ENCODE measurements around the gene GNAZ.

The GNAZ gene

DNA sequence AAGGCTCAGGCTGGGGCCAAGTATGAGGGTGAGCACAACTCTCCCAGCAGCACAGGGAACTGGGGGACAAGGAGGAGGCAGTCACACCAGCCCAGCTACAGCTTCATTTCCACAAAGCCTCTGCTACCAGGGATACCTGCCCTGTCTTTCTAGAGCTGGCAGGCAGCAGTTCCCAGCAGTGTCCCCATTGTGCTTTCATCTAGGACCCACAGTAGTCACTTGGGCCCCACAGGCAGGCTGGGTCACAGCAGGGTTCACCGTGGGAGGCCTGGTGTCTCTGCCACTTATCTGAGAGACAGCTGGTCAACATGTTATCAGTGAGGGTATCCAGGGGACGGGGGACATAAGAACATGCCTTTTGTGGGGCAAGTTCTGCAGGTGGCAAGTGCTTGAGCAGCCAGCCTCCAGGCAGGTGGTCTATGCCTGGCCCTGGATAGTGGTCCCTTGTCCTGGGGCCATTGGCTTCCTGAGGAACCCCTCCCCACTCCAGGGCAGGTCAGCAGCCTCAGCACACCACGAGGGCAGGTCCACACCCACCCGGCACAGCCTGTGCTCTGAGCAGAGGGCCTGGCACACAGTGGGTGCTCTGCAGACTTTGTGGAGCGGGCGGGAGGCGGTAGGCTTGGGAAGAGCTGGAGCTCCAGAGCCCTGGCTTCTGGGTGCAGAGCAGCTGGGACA, 29.9 kb downstream of the GNAZ start:
- TF ChIP-seq, protein P1, sequence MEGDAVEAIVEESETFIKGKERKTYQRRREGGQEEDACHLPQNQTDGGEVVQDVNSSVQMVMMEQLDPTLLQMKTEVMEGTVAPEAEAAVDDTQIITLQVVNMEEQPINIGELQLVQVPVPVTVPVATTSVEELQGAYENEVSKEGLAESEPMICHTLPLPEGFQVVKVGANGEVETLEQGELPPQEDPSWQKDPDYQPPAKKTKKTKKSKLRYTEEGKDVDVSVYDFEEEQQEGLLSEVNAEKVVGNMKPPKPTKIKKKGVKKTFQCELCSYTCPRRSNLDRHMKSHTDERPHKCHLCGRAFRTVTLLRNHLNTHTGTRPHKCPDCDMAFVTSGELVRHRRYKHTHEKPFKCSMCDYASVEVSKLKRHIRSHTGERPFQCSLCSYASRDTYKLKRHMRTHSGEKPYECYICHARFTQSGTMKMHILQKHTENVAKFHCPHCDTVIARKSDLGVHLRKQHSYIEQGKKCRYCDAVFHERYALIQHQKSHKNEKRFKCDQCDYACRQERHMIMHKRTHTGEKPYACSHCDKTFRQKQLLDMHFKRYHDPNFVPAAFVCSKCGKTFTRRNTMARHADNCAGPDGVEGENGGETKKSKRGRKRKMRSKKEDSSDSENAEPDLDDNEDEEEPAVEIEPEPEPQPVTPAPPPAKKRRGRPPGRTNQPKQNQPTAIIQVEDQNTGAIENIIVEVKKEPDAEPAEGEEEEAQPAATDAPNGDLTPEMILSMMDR (IDR thresholded peaks at IDR 0.05; ENCODE audit: insufficient read depth, low read depth, low read length, missing control alignments) = no peak
- DNase-seq (ENCODE audit: low read depth) = no peak
- H3K4me3 ChIP-seq (ENCODE audit: low read depth, low read length) = no peak overlapping the region

DNA sequence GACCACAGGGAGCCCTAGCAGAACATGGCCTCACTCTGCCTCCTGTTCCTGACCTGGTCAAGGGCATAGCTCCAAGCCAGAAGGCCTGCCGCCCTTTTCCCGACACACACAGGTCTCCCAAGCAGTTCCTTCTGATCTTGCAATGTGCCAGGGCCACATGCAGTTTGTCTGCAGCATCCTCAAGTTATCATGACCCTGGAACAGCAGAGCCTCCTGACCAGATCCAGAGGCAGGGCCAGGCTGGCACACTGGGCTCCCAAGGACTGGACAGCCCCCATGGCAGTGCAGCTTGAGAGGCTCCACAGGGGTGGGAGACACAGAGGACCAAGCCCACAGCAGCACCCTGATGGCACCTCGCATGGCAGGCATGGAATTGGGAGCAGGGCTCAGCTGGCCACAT, 31.2 kb downstream of the GNAZ start:
- H3K4me3 ChIP-seq (ENCODE audit: low read depth, low read length) = no peak overlapping the region
- no peak for DNase-seq (ENCODE audit: low read depth)
- TF ChIP-seq, protein P1 (IDR thresholded peaks at IDR 0.05; ENCODE audit: insufficient read depth, low read depth, low read length, missing control alignments) = no peak

DNA sequence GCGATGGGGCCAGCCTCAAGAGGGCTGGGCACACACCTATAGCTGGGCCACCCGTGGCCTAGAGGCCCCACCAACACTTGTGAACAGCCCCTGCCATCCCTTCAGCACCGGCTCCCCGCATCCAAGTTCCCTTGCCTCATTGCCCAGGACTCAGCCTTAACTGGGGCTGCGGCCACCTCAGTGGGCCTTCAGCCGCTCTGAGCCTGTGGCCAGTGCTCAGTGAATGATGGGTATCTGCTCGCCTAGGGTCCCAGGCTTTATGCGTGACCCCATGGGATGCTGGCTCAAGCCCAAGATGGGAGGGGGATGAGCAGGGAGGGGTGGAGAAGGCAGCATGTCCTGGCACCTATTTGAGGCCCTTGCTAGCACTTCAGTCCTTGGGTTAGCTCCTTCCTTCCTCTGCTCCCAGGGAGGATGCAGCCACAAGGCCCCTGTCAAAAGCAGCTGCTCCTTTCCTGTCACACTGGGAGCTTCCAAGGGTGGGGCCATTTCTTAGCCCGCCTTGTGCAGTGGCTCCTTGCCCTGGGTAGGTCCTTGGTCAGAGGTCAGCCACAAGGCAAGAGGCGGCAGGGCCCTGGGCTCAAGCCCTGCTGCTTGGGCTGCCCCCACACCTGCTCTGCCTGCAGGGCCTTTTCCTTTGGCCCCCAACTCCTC, 31.8 kb downstream of the GNAZ start:
- no peak overlapping the region for H3K4me3 ChIP-seq (ENCODE audit: low read depth, low read length)
- TF ChIP-seq, protein P1 (IDR thresholded peaks at IDR 0.05; ENCODE audit: insufficient read depth, low read depth, low read length, missing control alignments) = no peak
- DNase-seq (ENCODE audit: low read depth) = no peak

DNA sequence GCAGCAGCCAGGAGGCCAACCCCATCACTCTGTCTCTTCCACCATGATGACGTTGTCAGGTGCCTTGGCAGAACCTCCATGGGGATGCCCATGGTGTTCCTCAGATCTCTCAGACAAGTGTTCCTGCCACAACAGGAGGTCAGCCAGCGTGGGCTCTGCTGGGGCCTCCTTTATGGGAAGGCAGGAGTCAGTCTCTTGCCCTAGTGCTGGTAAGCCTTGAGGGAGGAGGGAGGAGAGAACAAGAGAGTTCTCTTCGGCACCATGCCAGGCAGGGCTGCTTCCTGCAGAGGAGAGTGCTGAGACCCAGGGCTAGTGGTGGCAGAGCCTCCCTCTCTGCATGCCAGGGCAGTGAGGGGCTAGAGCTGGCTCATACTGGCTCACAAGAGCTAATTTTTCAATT, 32.5 kb downstream of the GNAZ start:
- DNase-seq (ENCODE audit: low read depth) = no peak
- no peak overlapping the region for H3K4me3 ChIP-seq (ENCODE audit: low read depth, low read length)
- TF ChIP-seq, protein P1 (IDR thresholded peaks at IDR 0.05; ENCODE audit: insufficient read depth, low read depth, low read length, missing control alignments) = no peak

DNA sequence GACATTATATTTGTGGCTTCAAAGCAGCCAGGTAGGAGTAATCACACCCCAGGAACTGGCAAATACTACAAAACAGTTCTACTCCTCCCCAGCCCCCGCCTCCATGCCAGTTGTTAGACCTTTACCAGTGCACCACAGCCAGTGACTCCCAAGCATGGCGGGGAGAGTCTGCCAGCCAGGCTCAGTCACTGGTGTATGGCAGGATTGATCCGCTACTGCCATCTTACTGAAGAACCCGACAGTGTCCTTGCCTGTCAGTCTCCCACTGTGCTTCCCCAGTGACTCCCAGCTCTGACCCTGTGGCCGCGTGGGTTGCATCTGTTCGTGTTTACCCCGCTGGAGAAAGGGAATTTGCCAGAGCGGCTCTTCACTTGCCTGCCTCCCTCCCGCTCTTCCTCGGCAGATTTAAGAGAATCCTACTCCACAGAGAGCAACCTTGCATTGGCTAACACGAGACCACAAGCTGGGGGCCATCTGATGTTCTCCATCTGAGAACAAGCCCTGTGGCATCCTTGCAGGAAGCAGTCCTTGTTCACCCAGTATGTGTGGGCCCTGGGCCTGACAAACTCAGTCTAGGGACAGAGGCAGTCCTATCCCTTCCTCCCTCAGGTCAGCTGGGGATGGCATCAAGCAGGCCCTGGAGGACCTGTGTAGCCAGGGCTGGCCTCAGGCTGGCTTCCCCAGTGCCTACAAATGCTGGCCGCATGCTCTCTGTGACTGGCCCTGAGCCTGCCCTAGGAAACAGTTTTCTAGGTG, 33.1 kb downstream of the GNAZ start:
- no peak for DNase-seq (ENCODE audit: low read depth)
- no peak overlapping the region for H3K4me3 ChIP-seq (ENCODE audit: low read depth, low read length)
- TF ChIP-seq, protein P1 (IDR thresholded peaks at IDR 0.05; ENCODE audit: insufficient read depth, low read depth, low read length, missing control alignments) = no peak

DNA sequence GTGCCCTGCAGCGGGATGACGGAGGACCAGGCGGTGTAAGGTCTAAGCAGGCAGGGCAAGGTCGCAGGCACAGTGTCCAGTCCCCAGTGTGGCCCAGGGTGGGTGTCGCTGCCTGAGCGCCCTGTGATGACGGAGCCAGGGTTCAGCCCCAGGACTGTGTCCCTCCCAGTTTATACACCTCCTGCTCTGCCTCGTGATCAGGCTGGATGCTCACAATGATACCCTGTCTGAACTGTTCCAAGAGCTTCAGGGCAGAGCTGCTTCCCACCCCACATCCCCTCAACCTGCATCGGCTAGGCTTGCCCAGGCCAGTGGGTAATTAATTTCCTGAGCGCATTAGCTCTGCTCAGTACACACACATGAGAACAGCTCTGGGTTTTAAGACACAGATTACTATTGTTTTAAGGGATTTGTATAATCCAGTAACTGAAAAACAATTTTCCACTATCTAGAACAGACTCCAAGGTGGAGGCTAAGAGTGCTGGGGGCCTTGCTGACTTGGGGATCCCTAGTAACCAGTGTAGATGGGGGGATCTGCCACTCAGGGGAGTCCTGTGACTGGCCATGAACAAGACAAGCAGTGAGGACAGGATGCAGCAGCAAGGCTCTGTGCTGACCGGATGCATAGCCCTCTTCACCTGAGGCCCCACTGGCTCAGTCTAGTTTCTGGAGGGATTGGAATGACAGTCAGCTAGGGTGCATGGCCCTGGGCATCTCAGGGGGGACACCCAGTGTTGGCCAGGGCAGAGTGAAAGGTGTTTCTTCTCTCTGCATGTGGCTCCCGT, 34.1 kb downstream of the GNAZ start:
- DNase-seq (ENCODE audit: low read depth) = no peak
- H3K4me3 ChIP-seq (ENCODE audit: low read depth, low read length) = no peak overlapping the region
- TF ChIP-seq, protein P1 (IDR thresholded peaks at IDR 0.05; ENCODE audit: insufficient read depth, low read depth, low read length, missing control alignments) = no peak

Measured in GM12865 (cell line).